IMR-90 (cell line): ENCODE data around the gene PCDH1. TPM values are rescaled to one million over a fixed set of nuclear protein-coding genes. Genes with fewer than 3 reads are reported as not detected.

Experiments
- ATAC-seq: fragments of 200-7000 bp; cut with Tn5 transposase; 2 replicates; pipeline ENCODE4 v1.9.1; 2020; ENCODE audit warnings: low read depth, mild to moderate bottlenecking, moderate library complexity
- BruUV-seq: library from RNA; stranded (reverse); fragments of 400-500 nt; replicated peaks from 2 replicates; lab custom pipeline; 2021; lab: Mats Ljungman, UMichigan
- CTCF ChIA-PET: fragments of 300-600 bp; formaldehyde crosslinking; extraction: SDS; loops from one replicate; lab custom pipeline; 2021; ENCODE audit warnings: antibody characterized with exemption; lab: Yijun Ruan, JAX
- POLR2A ChIA-PET: fragments of 300-600 bp; sonication (Branson Sonifier 250); formaldehyde crosslinking; loops from one replicate; lab custom pipeline; 2022; ENCODE audit warnings: antibody characterized with exemption; ENCODE audit not compliant: unreplicated experiment; lab: Charles Lee
- DNase-seq: peaks from one replicate; pipeline ENCODE4 v3.0.0; 2013
- H2AFZ ChIP-seq: replicated peaks from 2 replicates; pipeline ENCODE3; 2013; ENCODE audit warnings: low read length, mild to moderate bottlenecking; ENCODE audit not compliant: poor library complexity
- H2AK5ac ChIP-seq: 2 replicates; pipeline ENCODE4 v1.6.1; 2013; ENCODE audit warnings: low read depth, low read length, inconsistent platforms
- H2AK9ac ChIP-seq: replicated peaks from 2 replicates; pipeline ENCODE3; 2013; ENCODE audit warnings: mild to moderate bottlenecking, low read depth, low read length, moderate library complexity; ENCODE audit not compliant: poor library complexity
- H2BK120ac ChIP-seq: 2 replicates; pipeline ENCODE4 v1.6.1; 2013; ENCODE audit warnings: low read depth, low read length, inconsistent platforms
- H2BK15ac ChIP-seq: 3 replicates; pipeline ENCODE4 v1.6.1; 2013; ENCODE audit warnings: low read depth, low read length, inconsistent platforms
- H2BK20ac ChIP-seq: 2 replicates; pipeline ENCODE4 v1.6.1; 2013; ENCODE audit warnings: low read depth, mild to moderate bottlenecking, inconsistent platforms, low read length, moderate library complexity
- H2BK5ac ChIP-seq: 2 replicates; pipeline ENCODE4 v1.6.1; 2013; ENCODE audit warnings: mild to moderate bottlenecking, low read depth, low read length, inconsistent platforms; ENCODE audit not compliant: poor library complexity, severe bottlenecking
- H3K14ac ChIP-seq: replicated peaks from 2 replicates; pipeline ENCODE4 v1.6.1; 2013; ENCODE audit warnings: low read depth, low read length, inconsistent platforms
- H3K18ac ChIP-seq: 2 replicates; pipeline ENCODE4 v1.6.1; 2013; ENCODE audit warnings: low read depth, low read length, control low read depth
- H3K23ac ChIP-seq: 2 replicates; pipeline ENCODE4 v1.6.1; 2013; ENCODE audit warnings: low read depth, low read length, inconsistent platforms
- H3K27ac ChIP-seq: 2 replicates; pipeline ENCODE4 v1.5.1; 2013; ENCODE audit warnings: mild to moderate bottlenecking, control low read depth, low read length; ENCODE audit not compliant: insufficient read depth
- H3K27me3 ChIP-seq: 2 replicates; pipeline ENCODE4 v1.6.1; 2013; ENCODE audit warnings: low read length; ENCODE audit not compliant: control insufficient read depth, insufficient read depth
- H3K36me3 ChIP-seq: 2 replicates; pipeline ENCODE4 v1.6.1; 2013; ENCODE audit warnings: low read length, mixed read lengths; ENCODE audit not compliant: control insufficient read depth, insufficient read depth
- H3K4ac ChIP-seq: 2 replicates; pipeline ENCODE4 v1.6.1; 2013; ENCODE audit warnings: low read depth, low read length, inconsistent platforms
- H3K4me1 ChIP-seq: 2 replicates; pipeline ENCODE4 v1.6.1; 2013; ENCODE audit warnings: low read length, mixed read lengths; ENCODE audit not compliant: control insufficient read depth, insufficient read depth
- H3K4me2 ChIP-seq: 2 replicates; pipeline ENCODE4 v1.6.1; 2013; ENCODE audit warnings: low read depth, mild to moderate bottlenecking, control low read depth, low read length, moderate library complexity
- H3K4me3 ChIP-seq: 2 replicates; pipeline ENCODE4 v1.5.1; 2013; ENCODE audit warnings: low read depth, mild to moderate bottlenecking, control low read depth, low read length, moderate library complexity; ENCODE audit not compliant: insufficient read depth
- H3K56ac ChIP-seq: 2 replicates; pipeline ENCODE4 v1.6.1; 2013; ENCODE audit warnings: low read length, inconsistent platforms; ENCODE audit not compliant: insufficient read depth; ENCODE audit errors: extremely low read depth
- H3K79me1 ChIP-seq, 2 experiments: 2 replicates each; pipeline ENCODE4 v1.6.1; 2013; ENCODE audit warnings: low read length in 2 of 2, inconsistent platforms in 1 of 2, low read depth in 1 of 2
- H3K9ac ChIP-seq: 2 replicates; pipeline ENCODE4 v1.6.1; 2013; ENCODE audit warnings: low read depth, low read length, control low read depth
- H3K9me1 ChIP-seq: 2 replicates; pipeline ENCODE4 v1.6.1; 2013; ENCODE audit warnings: low read length, inconsistent platforms; ENCODE audit not compliant: insufficient read depth
- H3K9me3 ChIP-seq: 2 replicates; pipeline ENCODE4 v1.6.1; 2013; ENCODE audit warnings: low read length; ENCODE audit not compliant: control insufficient read depth, insufficient read depth
- H4K20me1 ChIP-seq: 2 replicates; pipeline ENCODE4 v1.6.1; 2013; ENCODE audit warnings: low read length, inconsistent platforms; ENCODE audit not compliant: insufficient read depth
- H4K5ac ChIP-seq: 2 replicates; pipeline ENCODE4 v1.6.1; 2013; ENCODE audit warnings: mild to moderate bottlenecking, low read depth, low read length, control low read depth
- H4K8ac ChIP-seq, 2 experiments: 2 replicates each; pipeline ENCODE4 v1.6.1; 2013; ENCODE audit warnings: low read depth in 2 of 2, low read length in 2 of 2, control low read depth in 1 of 2, inconsistent platforms in 1 of 2
- H4K91ac ChIP-seq: 2 replicates; pipeline ENCODE4 v1.6.1; 2013; ENCODE audit warnings: low read depth, low read length, inconsistent platforms; ENCODE audit not compliant: insufficient read depth
- BHLHE40 ChIP-seq: fragments of 150-350 bp; IDR thresholded peaks from 2 replicates; pipeline ENCODE4 v1.6.1; 2016; ENCODE audit warnings: mild to moderate bottlenecking, low read depth, low read length
- CEBPB ChIP-seq: IDR thresholded peaks from 2 replicates; pipeline ENCODE4 v1.6.1; 2012; ENCODE audit warnings: low read depth, low read length, improper control_type of control experiment
- CHD1 ChIP-seq: IDR thresholded peaks from 2 replicates; pipeline ENCODE4 v1.6.1; 2012; ENCODE audit warnings: low read depth, low read length, improper control_type of control experiment
- MXI1 ChIP-seq: IDR thresholded peaks from 2 replicates; pipeline ENCODE4 v1.6.1; 2012; ENCODE audit warnings: low read depth, mild to moderate bottlenecking, low read length, moderate library complexity, borderline replicate concordance
- NFE2L2 ChIP-seq: fragments of 150-350 bp; IDR thresholded peaks from 2 replicates; pipeline ENCODE4 v1.6.1; 2016; ENCODE audit warnings: low read depth, mild to moderate bottlenecking, low read length
- RCOR1 ChIP-seq: IDR thresholded peaks from 2 replicates; pipeline ENCODE4 v1.6.1; 2012; ENCODE audit warnings: mild to moderate bottlenecking, low read length, improper control_type of control experiment; ENCODE audit not compliant: insufficient replicate concordance
- RFX5 ChIP-seq: IDR thresholded peaks from 2 replicates; pipeline ENCODE4 v1.8.0; 2012; ENCODE audit warnings: low read depth, mild to moderate bottlenecking, low read length, moderate library complexity
- WGBS, 2 experiments: methylation state at CpG; one replicate each; pipeline versions ENCODE4 v1.1.5 to v1.1.7; 2013; ENCODE audit warnings: missing lambda C conversion rate in 2 of 2; ENCODE audit not compliant: insufficient read length in 1 of 2; ENCODE audit errors: extremely low coverage in 2 of 2; 5-methylcytosine and 5-hydroxymethylcytosine counted together
- dilution Hi-C: fragments of 300-500 bp; cut with HindIII; formaldehyde crosslinking; loops from one replicate; pipeline ENCODE4 v1.14.3; 2018; ENCODE audit warnings: low sequenced_read_pairs; ENCODE audit not compliant: unreplicated experiment
- in situ Hi-C: fragments of 300-500 bp; cut with MboI; formaldehyde crosslinking; loops from 3 replicates; pipeline ENCODE4 v1.14.3; 2019; ENCODE audit warnings: low sequenced_read_pairs, inconsistent platforms, mixed read lengths
- intact Hi-C: fragments of 100-400 bp; cut with micrococcal nuclease; formaldehyde crosslinking; loops from 2 replicates; pipeline ENCODE4 v1.10.0; 2022
- polyA plus RNA-seq, 3 experiments: library from polyadenylated mRNA; depleted of rRNA; stranded (reverse); fragments of >200 nt; gene quantifications; 2 replicates each; pipeline ENCODE4 v1.2.3, GENCODE V29; 2012; ENCODE audit warnings: low replicate concordance in 1 of 3
- total RNA-seq: library from RNA; depleted of rRNA; stranded (reverse); fragments of >200 nt; gene quantifications from 2 replicates; pipeline ENCODE4 v1.2.3, GENCODE V29; 2012
- TF ChIP-seq, protein P1 (sequence below): fragments of 150-350 bp; IDR thresholded peaks from 2 replicates; pipeline ENCODE4 v1.6.1; 2016; ENCODE audit warnings: low read depth, mild to moderate bottlenecking, low read length, moderate library complexity, borderline replicate concordance

Gene PCDH1
- total and polyA plus RNA-seq, 2 of the 4 experiments (the other 2 are of a cell fraction): 0.74 to 0.90 TPM

DNA sequence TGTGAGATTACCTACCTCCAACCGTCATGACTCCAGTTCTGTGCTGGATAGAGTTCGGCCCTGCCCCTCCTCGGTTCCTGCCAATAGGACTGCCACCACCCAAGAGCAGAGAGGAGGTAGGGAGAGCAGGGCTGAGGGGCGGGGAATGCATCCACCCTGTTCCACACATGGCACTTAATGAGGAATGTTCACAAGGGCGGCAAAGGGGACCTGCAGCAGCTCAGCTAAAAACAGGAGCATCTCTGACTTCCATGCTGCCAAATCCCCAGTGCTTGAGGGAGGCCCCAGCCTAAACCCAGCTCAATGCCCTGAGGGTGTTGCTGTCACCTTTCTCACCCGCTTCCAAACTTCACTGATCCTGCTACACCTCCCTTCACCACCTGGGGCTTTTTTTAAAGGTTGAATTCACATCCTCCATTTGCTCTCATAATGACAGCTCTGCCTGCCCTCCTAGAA lies 37.7 kb upstream of the PCDH1 start:
- Histone ChIP-seq H4K8ac (no peak overlapping the region), H3K4ac (no peak overlapping the region), H4K20me1 (no peaks in the 10 kb centered on the region), H2BK20ac (no peak overlapping the region), H3K14ac (no peak overlapping the region), H4K91ac (no peak overlapping the region), H2AFZ (no peak overlapping the region), H4K5ac (no peak overlapping the region), H2BK120ac (no peak overlapping the region), H3K9ac (no peak overlapping the region), H3K27ac (no peak overlapping the region), H2AK9ac (no peak overlapping the region), H3K4me1 (peaks cover 1% of the 10 kb centered on the region; the same call in 1 of the 2 replicates), H3K56ac (no peak overlapping the region), H3K4me3 (no peak overlapping the region), H3K9me3 (no peaks in the 10 kb centered on the region), H2AK5ac (no peak overlapping the region), H3K9me1 (no peaks in the 10 kb centered on the region; the same call in 1 of the 2 replicates), H3K27me3 (peaks cover 45% of the 10 kb centered on the region), H2BK5ac (no peak overlapping the region), H3K36me3 (no peaks in the 10 kb centered on the region), H3K79me1 (no peaks in the 10 kb centered on the region), H3K23ac (no peak overlapping the region), H2BK15ac (no peak overlapping the region), H3K18ac (no peak overlapping the region), H3K4me2 (no peak overlapping the region)
- ATAC-seq (no peak), DNase-seq (no peak)
- WGBS, 2 experiments: 67% methylated on average over 1 of the region's 6 CpGs; no CpG with 5 or more reads in 1 of the 2 experiments
- TF ChIP-seq CEBPB: no peak
- no peak for TF ChIP-seq CHD1
- no peak for TF ChIP-seq NFE2L2
- no peak for TF ChIP-seq RCOR1
- TF ChIP-seq, protein P1, sequence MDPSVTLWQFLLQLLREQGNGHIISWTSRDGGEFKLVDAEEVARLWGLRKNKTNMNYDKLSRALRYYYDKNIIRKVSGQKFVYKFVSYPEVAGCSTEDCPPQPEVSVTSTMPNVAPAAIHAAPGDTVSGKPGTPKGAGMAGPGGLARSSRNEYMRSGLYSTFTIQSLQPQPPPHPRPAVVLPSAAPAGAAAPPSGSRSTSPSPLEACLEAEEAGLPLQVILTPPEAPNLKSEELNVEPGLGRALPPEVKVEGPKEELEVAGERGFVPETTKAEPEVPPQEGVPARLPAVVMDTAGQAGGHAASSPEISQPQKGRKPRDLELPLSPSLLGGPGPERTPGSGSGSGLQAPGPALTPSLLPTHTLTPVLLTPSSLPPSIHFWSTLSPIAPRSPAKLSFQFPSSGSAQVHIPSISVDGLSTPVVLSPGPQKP: no peak
- TF ChIP-seq BHLHE40: no peak
- no peak for TF ChIP-seq MXI1
- no peak for TF ChIP-seq RFX5
- intact Hi-C loops: no loop called here
- dilution Hi-C loops: no loop called here
- no TSS peak for BruUV-seq
- POLR2A ChIA-PET: no interaction called here
- CTCF ChIA-PET: interaction anchor here (1.2 to 1.6 kb wide), 2 partner anchors 45 to 53 kb away, joined by 3 to 7 read pairs; partner anchors contain the start of gene RNF14
- in situ Hi-C loops: no loop called here
